IMR-90 (cell line): Measurements from ENCODE around the gene APBB3. TPM values are rescaled to one million over a fixed set of nuclear protein-coding genes. Genes with fewer than 3 reads are reported as not detected.

Source experiments
- ATAC-seq: fragments of 200-7000 bp; cut with Tn5 transposase; 2 replicates; pipeline ENCODE4 v1.9.1; 2020; ENCODE audit warnings: low read depth, mild to moderate bottlenecking, moderate library complexity
- BruUV-seq: library from RNA; stranded (reverse); fragments of 400-500 nt; replicated peaks from 2 replicates; lab custom pipeline; 2021; lab: Mats Ljungman, UMichigan
- CTCF ChIA-PET: fragments of 300-600 bp; formaldehyde crosslinking; extraction: SDS; loops from one replicate; lab custom pipeline; 2021; ENCODE audit warnings: antibody characterized with exemption; lab: Yijun Ruan, JAX
- POLR2A ChIA-PET: fragments of 300-600 bp; sonication (Branson Sonifier 250); formaldehyde crosslinking; loops from one replicate; lab custom pipeline; 2022; ENCODE audit warnings: antibody characterized with exemption; ENCODE audit not compliant: unreplicated experiment; lab: Charles Lee
- DNase-seq: peaks from one replicate; pipeline ENCODE4 v3.0.0; 2013
- H2AFZ ChIP-seq: replicated peaks from 2 replicates; pipeline ENCODE3; 2013; ENCODE audit warnings: low read length, mild to moderate bottlenecking; ENCODE audit not compliant: poor library complexity
- H2AK5ac ChIP-seq: 2 replicates; pipeline ENCODE4 v1.6.1; 2013; ENCODE audit warnings: low read depth, low read length, inconsistent platforms
- H2AK9ac ChIP-seq: replicated peaks from 2 replicates; pipeline ENCODE3; 2013; ENCODE audit warnings: mild to moderate bottlenecking, low read depth, low read length, moderate library complexity; ENCODE audit not compliant: poor library complexity
- H2BK120ac ChIP-seq: 2 replicates; pipeline ENCODE4 v1.6.1; 2013; ENCODE audit warnings: low read depth, low read length, inconsistent platforms
- H2BK15ac ChIP-seq: 3 replicates; pipeline ENCODE4 v1.6.1; 2013; ENCODE audit warnings: low read depth, low read length, inconsistent platforms
- H2BK20ac ChIP-seq: 2 replicates; pipeline ENCODE4 v1.6.1; 2013; ENCODE audit warnings: low read depth, mild to moderate bottlenecking, inconsistent platforms, low read length, moderate library complexity
- H2BK5ac ChIP-seq: 2 replicates; pipeline ENCODE4 v1.6.1; 2013; ENCODE audit warnings: mild to moderate bottlenecking, low read depth, low read length, inconsistent platforms; ENCODE audit not compliant: poor library complexity, severe bottlenecking
- H3K14ac ChIP-seq: replicated peaks from 2 replicates; pipeline ENCODE4 v1.6.1; 2013; ENCODE audit warnings: low read depth, low read length, inconsistent platforms
- H3K18ac ChIP-seq: 2 replicates; pipeline ENCODE4 v1.6.1; 2013; ENCODE audit warnings: low read depth, low read length, control low read depth
- H3K23ac ChIP-seq: 2 replicates; pipeline ENCODE4 v1.6.1; 2013; ENCODE audit warnings: low read depth, low read length, inconsistent platforms
- H3K27ac ChIP-seq: 2 replicates; pipeline ENCODE4 v1.5.1; 2013; ENCODE audit warnings: mild to moderate bottlenecking, control low read depth, low read length; ENCODE audit not compliant: insufficient read depth
- H3K27me3 ChIP-seq: 2 replicates; pipeline ENCODE4 v1.6.1; 2013; ENCODE audit warnings: low read length; ENCODE audit not compliant: control insufficient read depth, insufficient read depth
- H3K36me3 ChIP-seq: 2 replicates; pipeline ENCODE4 v1.6.1; 2013; ENCODE audit warnings: low read length, mixed read lengths; ENCODE audit not compliant: control insufficient read depth, insufficient read depth
- H3K4ac ChIP-seq: 2 replicates; pipeline ENCODE4 v1.6.1; 2013; ENCODE audit warnings: low read depth, low read length, inconsistent platforms
- H3K4me1 ChIP-seq: 2 replicates; pipeline ENCODE4 v1.6.1; 2013; ENCODE audit warnings: low read length, mixed read lengths; ENCODE audit not compliant: control insufficient read depth, insufficient read depth
- H3K4me2 ChIP-seq: 2 replicates; pipeline ENCODE4 v1.6.1; 2013; ENCODE audit warnings: low read depth, mild to moderate bottlenecking, control low read depth, low read length, moderate library complexity
- H3K4me3 ChIP-seq: 2 replicates; pipeline ENCODE4 v1.5.1; 2013; ENCODE audit warnings: low read depth, mild to moderate bottlenecking, control low read depth, low read length, moderate library complexity; ENCODE audit not compliant: insufficient read depth
- H3K56ac ChIP-seq: 2 replicates; pipeline ENCODE4 v1.6.1; 2013; ENCODE audit warnings: low read length, inconsistent platforms; ENCODE audit not compliant: insufficient read depth; ENCODE audit errors: extremely low read depth
- H3K79me1 ChIP-seq, 2 experiments: 2 replicates each; pipeline ENCODE4 v1.6.1; 2013; ENCODE audit warnings: low read length in 2 of 2, inconsistent platforms in 1 of 2, low read depth in 1 of 2
- H3K9ac ChIP-seq: 2 replicates; pipeline ENCODE4 v1.6.1; 2013; ENCODE audit warnings: low read depth, low read length, control low read depth
- H3K9me1 ChIP-seq: 2 replicates; pipeline ENCODE4 v1.6.1; 2013; ENCODE audit warnings: low read length, inconsistent platforms; ENCODE audit not compliant: insufficient read depth
- H3K9me3 ChIP-seq: 2 replicates; pipeline ENCODE4 v1.6.1; 2013; ENCODE audit warnings: low read length; ENCODE audit not compliant: control insufficient read depth, insufficient read depth
- H4K20me1 ChIP-seq: 2 replicates; pipeline ENCODE4 v1.6.1; 2013; ENCODE audit warnings: low read length, inconsistent platforms; ENCODE audit not compliant: insufficient read depth
- H4K5ac ChIP-seq: 2 replicates; pipeline ENCODE4 v1.6.1; 2013; ENCODE audit warnings: mild to moderate bottlenecking, low read depth, low read length, control low read depth
- H4K8ac ChIP-seq, 2 experiments: 2 replicates each; pipeline ENCODE4 v1.6.1; 2013; ENCODE audit warnings: low read depth in 2 of 2, low read length in 2 of 2, control low read depth in 1 of 2, inconsistent platforms in 1 of 2
- H4K91ac ChIP-seq: 2 replicates; pipeline ENCODE4 v1.6.1; 2013; ENCODE audit warnings: low read depth, low read length, inconsistent platforms; ENCODE audit not compliant: insufficient read depth
- BHLHE40 ChIP-seq: fragments of 150-350 bp; IDR thresholded peaks from 2 replicates; pipeline ENCODE4 v1.6.1; 2016; ENCODE audit warnings: mild to moderate bottlenecking, low read depth, low read length
- CEBPB ChIP-seq: IDR thresholded peaks from 2 replicates; pipeline ENCODE4 v1.6.1; 2012; ENCODE audit warnings: low read depth, low read length, improper control_type of control experiment
- CHD1 ChIP-seq: IDR thresholded peaks from 2 replicates; pipeline ENCODE4 v1.6.1; 2012; ENCODE audit warnings: low read depth, low read length, improper control_type of control experiment
- FOS ChIP-seq: fragments of 150-350 bp; IDR thresholded peaks from 2 replicates; pipeline ENCODE4 v1.6.1; 2016; ENCODE audit warnings: low read depth, low read length
- MAFK ChIP-seq: IDR thresholded peaks from 2 replicates; pipeline ENCODE4 v1.6.1; 2012; ENCODE audit warnings: low read depth, low read length, improper control_type of control experiment
- MAZ ChIP-seq: IDR thresholded peaks from 2 replicates; pipeline ENCODE4 v1.6.1; 2012; ENCODE audit warnings: low read depth, mild to moderate bottlenecking, low read length, improper control_type of control experiment, moderate library complexity, borderline replicate concordance
- MXI1 ChIP-seq: IDR thresholded peaks from 2 replicates; pipeline ENCODE4 v1.6.1; 2012; ENCODE audit warnings: low read depth, mild to moderate bottlenecking, low read length, moderate library complexity, borderline replicate concordance
- NFE2L2 ChIP-seq: fragments of 150-350 bp; IDR thresholded peaks from 2 replicates; pipeline ENCODE4 v1.6.1; 2016; ENCODE audit warnings: low read depth, mild to moderate bottlenecking, low read length
- POLR2A ChIP-seq: IDR thresholded peaks from 2 replicates; pipeline ENCODE4 v1.6.1; 2012; ENCODE audit warnings: mild to moderate bottlenecking, low read depth, low read length
- RAD21 ChIP-seq: IDR thresholded peaks from 2 replicates; pipeline ENCODE4 v1.6.1; 2012; ENCODE audit warnings: low read length, improper control_type of control experiment
- RCOR1 ChIP-seq: IDR thresholded peaks from 2 replicates; pipeline ENCODE4 v1.6.1; 2012; ENCODE audit warnings: mild to moderate bottlenecking, low read length, improper control_type of control experiment; ENCODE audit not compliant: insufficient replicate concordance
- RFX5 ChIP-seq: IDR thresholded peaks from 2 replicates; pipeline ENCODE4 v1.8.0; 2012; ENCODE audit warnings: low read depth, mild to moderate bottlenecking, low read length, moderate library complexity
- SMC3 ChIP-seq: fragments of 150-350 bp; IDR thresholded peaks from 2 replicates; pipeline ENCODE4 v1.6.1; 2016; ENCODE audit warnings: low read depth, mild to moderate bottlenecking, antibody characterized with exemption, low read length, moderate library complexity
- WGBS, 2 experiments: methylation state at CpG; one replicate each; pipeline versions ENCODE4 v1.1.5 to v1.1.7; 2013; ENCODE audit warnings: missing lambda C conversion rate in 2 of 2; ENCODE audit not compliant: insufficient read length in 1 of 2; ENCODE audit errors: extremely low coverage in 2 of 2; 5-methylcytosine and 5-hydroxymethylcytosine counted together
- dilution Hi-C: fragments of 300-500 bp; cut with HindIII; formaldehyde crosslinking; loops from one replicate; pipeline ENCODE4 v1.14.3; 2018; ENCODE audit warnings: low sequenced_read_pairs; ENCODE audit not compliant: unreplicated experiment
- in situ Hi-C: fragments of 300-500 bp; cut with MboI; formaldehyde crosslinking; loops from 3 replicates; pipeline ENCODE4 v1.14.3; 2019; ENCODE audit warnings: low sequenced_read_pairs, inconsistent platforms, mixed read lengths
- intact Hi-C: fragments of 100-400 bp; cut with micrococcal nuclease; formaldehyde crosslinking; loops from 2 replicates; pipeline ENCODE4 v1.10.0; 2022
- polyA plus RNA-seq, 3 experiments: library from polyadenylated mRNA; depleted of rRNA; stranded (reverse); fragments of >200 nt; gene quantifications; 2 replicates each; pipeline ENCODE4 v1.2.3, GENCODE V29; 2012; ENCODE audit warnings: low replicate concordance in 1 of 3
- total RNA-seq: library from RNA; depleted of rRNA; stranded (reverse); fragments of >200 nt; gene quantifications from 2 replicates; pipeline ENCODE4 v1.2.3, GENCODE V29; 2012
- TF ChIP-seq, protein P1 (sequence below): fragments of 150-350 bp; IDR thresholded peaks from 2 replicates; pipeline ENCODE4 v1.6.1; 2016; ENCODE audit warnings: low read depth, mild to moderate bottlenecking, low read length, moderate library complexity, borderline replicate concordance
- TF ChIP-seq, protein P2 (sequence below): conservative IDR thresholded peaks from 2 replicates; pipeline ENCODE4 v1.5.1; 2012; ENCODE audit warnings: mild to moderate bottlenecking, low read depth, low read length, improper control_type of control experiment
- TF ChIP-seq, protein P3 (sequence below): fragments of 150-350 bp; IDR thresholded peaks from 2 replicates; pipeline ENCODE4 v1.6.1; 2017; ENCODE audit warnings: mild to moderate bottlenecking, antibody characterized with exemption, low read length, low read depth

APBB3 gene
- total and polyA plus RNA-seq, 2 of the 4 experiments (the other 2 are of a cell fraction), result 6.6 to 23.8 TPM

GRCh38 chr5:140598836-140599235 lies 34.4 kb upstream of the APBB3 start:
- CTCF ChIA-PET, result interaction anchor here (1.3 kb wide), 1 partner anchor 36 kb away, joined by 3 read pairs; no protein-coding TSS in a partner anchor

More at GRCh38 chr5:140598836-140599235, 34.4 kb upstream of the APBB3 start:
- POLR2A ChIA-PET, result no interaction called here
- in situ Hi-C loops (no loop called here), intact Hi-C loops (no loop called here), dilution Hi-C loops (no loop called here)
- Histone ChIP-seq H3K4me2 (no peak overlapping the region), H2BK20ac (no peak overlapping the region), H4K20me1 (no peaks in the 10 kb centered on the region), H3K27ac (no peak overlapping the region), H3K9ac (no peak overlapping the region), H3K23ac (no peak overlapping the region), H3K56ac (no peak overlapping the region), H3K9me1 (no peaks in the 10 kb centered on the region), H2BK15ac (no peak overlapping the region), H3K79me1 (no peaks in the 10 kb centered on the region), H3K36me3 (no peaks in the 10 kb centered on the region), H3K4me3 (no peak overlapping the region), H2AK9ac (peak overlapping the region; percentile 8), H4K91ac (no peak overlapping the region), H3K4me1 (peaks cover 2% of the 10 kb centered on the region), H2BK5ac (no peak overlapping the region), H4K8ac (no peak overlapping the region), H2AK5ac (no peak overlapping the region), H4K5ac (no peak overlapping the region), H3K9me3 (no peaks in the 10 kb centered on the region), H2AFZ (no peak overlapping the region), H3K27me3 (peaks cover 2% of the 10 kb centered on the region), H3K4ac (no peak overlapping the region), H2BK120ac (no peak overlapping the region), H3K18ac (no peak overlapping the region), H3K14ac (no peak overlapping the region)
- WGBS, 2 experiments, result no CpG with 5 or more reads among the region's 2 CpGs
- no TSS peak for BruUV-seq
- DNase-seq (no peak), ATAC-seq (no peak)
- TF ChIP-seq MXI1 (no peak), RFX5 (no peak), RCOR1 (no peak), FOS (no peak), CEBPB (no peak), SMC3 (no peak), CHD1 (no peak), NFE2L2 (no peak), BHLHE40 (no peak), MAFK (no peak), POLR2A (no peak), RAD21 (no peak), MAZ (no peak)
- TF ChIP-seq, protein P1, sequence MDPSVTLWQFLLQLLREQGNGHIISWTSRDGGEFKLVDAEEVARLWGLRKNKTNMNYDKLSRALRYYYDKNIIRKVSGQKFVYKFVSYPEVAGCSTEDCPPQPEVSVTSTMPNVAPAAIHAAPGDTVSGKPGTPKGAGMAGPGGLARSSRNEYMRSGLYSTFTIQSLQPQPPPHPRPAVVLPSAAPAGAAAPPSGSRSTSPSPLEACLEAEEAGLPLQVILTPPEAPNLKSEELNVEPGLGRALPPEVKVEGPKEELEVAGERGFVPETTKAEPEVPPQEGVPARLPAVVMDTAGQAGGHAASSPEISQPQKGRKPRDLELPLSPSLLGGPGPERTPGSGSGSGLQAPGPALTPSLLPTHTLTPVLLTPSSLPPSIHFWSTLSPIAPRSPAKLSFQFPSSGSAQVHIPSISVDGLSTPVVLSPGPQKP, result no peak
- TF ChIP-seq, protein P2, sequence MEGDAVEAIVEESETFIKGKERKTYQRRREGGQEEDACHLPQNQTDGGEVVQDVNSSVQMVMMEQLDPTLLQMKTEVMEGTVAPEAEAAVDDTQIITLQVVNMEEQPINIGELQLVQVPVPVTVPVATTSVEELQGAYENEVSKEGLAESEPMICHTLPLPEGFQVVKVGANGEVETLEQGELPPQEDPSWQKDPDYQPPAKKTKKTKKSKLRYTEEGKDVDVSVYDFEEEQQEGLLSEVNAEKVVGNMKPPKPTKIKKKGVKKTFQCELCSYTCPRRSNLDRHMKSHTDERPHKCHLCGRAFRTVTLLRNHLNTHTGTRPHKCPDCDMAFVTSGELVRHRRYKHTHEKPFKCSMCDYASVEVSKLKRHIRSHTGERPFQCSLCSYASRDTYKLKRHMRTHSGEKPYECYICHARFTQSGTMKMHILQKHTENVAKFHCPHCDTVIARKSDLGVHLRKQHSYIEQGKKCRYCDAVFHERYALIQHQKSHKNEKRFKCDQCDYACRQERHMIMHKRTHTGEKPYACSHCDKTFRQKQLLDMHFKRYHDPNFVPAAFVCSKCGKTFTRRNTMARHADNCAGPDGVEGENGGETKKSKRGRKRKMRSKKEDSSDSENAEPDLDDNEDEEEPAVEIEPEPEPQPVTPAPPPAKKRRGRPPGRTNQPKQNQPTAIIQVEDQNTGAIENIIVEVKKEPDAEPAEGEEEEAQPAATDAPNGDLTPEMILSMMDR, result no peak
- TF ChIP-seq, protein P3, sequence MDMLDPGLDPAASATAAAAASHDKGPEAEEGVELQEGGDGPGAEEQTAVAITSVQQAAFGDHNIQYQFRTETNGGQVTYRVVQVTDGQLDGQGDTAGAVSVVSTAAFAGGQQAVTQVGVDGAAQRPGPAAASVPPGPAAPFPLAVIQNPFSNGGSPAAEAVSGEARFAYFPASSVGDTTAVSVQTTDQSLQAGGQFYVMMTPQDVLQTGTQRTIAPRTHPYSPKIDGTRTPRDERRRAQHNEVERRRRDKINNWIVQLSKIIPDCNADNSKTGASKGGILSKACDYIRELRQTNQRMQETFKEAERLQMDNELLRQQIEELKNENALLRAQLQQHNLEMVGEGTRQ, result no peak
